Islet precursor cell (in vitro differentiated cells): ENCODE data around the gene NXN.
A peak's percentile ranks its signal among the peaks of the same experiment; 100 is the strongest.
"Not testable (repeated sequence)": the region's sequence is repeated elsewhere in the genome, so short reads cannot be mapped to it uniquely, and the experiment has no call there.

Experiments used
- DNase-seq: peaks from one replicate; pipeline ENCODE4 v3.0.0-alpha.2; 2018

NXN gene

GRCh38 chr17:978103-979093 lies 1.2 kb downstream of the NXN start:
- peak; percentile 83 for DNase-seq

GRCh38 chr17:977166-977565 lies 2.4 kb downstream of the NXN start:
- DNase-seq, result peak; percentile 63

- no peak for DNase-seq
These were observed 3.3 kb downstream of the NXN start for GRCh38 chr17:976312-976711.

- DNase-seq, result peak; percentile 60
These were observed 4.1 kb downstream of the NXN start for GRCh38 chr17:975371-975915.

- DNase-seq, result not testable (repeated sequence)
These were observed 4.8 kb downstream of the NXN start for GRCh38 chr17:974778-975177.

- peak; percentile 100 for DNase-seq
These were observed 6.5 kb downstream of the NXN start for GRCh38 chr17:973053-973452.

GRCh38 chr17:971861-972260 lies 7.7 kb downstream of the NXN start:
- not testable (repeated sequence) for DNase-seq

GRCh38 chr17:970364-970763 lies 9.2 kb downstream of the NXN start:
- no peak for DNase-seq

GRCh38 chr17:969811-970355 lies 9.7 kb downstream of the NXN start:
- DNase-seq, result no peak

- DNase-seq, result no peak
These were observed 10.5 kb downstream of the NXN start for GRCh38 chr17:968812-969730.

- DNase-seq, result no peak
These were observed 12.5 kb downstream of the NXN start for GRCh38 chr17:967122-967521.

- DNase-seq, result peak; percentile 79
These were observed 14.1 kb downstream of the NXN start for GRCh38 chr17:965311-965989.

GRCh38 chr17:964876-965275 lies 14.7 kb downstream of the NXN start:
- no peak for DNase-seq

GRCh38 chr17:962670-963069 lies 16.9 kb downstream of the NXN start:
- no peak for DNase-seq

- no peak for DNase-seq
These were observed 17.4 kb downstream of the NXN start for GRCh38 chr17:962166-962565.

- DNase-seq, result peak; percentile 72
These were observed 20.7 kb downstream of the NXN start for GRCh38 chr17:958712-959451.

- DNase-seq, result peak; percentile 78
These were observed 21.6 kb downstream of the NXN start for GRCh38 chr17:957856-958421.

GRCh38 chr17:956905-957304 lies 22.7 kb downstream of the NXN start:
- peak; percentile 86 for DNase-seq

- peak; percentile 91 for DNase-seq
These were observed 25.0 kb downstream of the NXN start for GRCh38 chr17:954431-955164.

- DNase-seq, result no peak
These were observed 25.8 kb downstream of the NXN start for GRCh38 chr17:953767-954166.
